Forelimb muscle (tissue), 1 donor: Measurements from ENCODE around the gene FXYD7. TPM values are rescaled to one million over a fixed set of nuclear protein-coding genes. Genes with fewer than 3 reads are reported as not detected.
"Not testable (repeated sequence)": the region's sequence is repeated elsewhere in the genome, so short reads cannot be mapped to it uniquely, and the experiment has no call there.

ENCODE experiments used
- DNase-seq: peaks from one replicate; pipeline ENCODE4 v3.0.0-alpha.2; 2013; ENCODE audit warnings: low read depth
- polyA plus RNA-seq: library from polyadenylated mRNA; unstranded; fragments of 120-200 nt; gene quantifications from one replicate; pipeline ENCODE4 v1.2.1, GENCODE V29; 2013; ENCODE audit not compliant: insufficient read length

FXYD7 gene, protein sequence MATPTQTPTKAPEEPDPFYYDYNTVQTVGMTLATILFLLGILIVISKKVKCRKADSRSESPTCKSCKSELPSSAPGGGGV
- polyA plus RNA-seq: 1.0 TPM

DNA sequence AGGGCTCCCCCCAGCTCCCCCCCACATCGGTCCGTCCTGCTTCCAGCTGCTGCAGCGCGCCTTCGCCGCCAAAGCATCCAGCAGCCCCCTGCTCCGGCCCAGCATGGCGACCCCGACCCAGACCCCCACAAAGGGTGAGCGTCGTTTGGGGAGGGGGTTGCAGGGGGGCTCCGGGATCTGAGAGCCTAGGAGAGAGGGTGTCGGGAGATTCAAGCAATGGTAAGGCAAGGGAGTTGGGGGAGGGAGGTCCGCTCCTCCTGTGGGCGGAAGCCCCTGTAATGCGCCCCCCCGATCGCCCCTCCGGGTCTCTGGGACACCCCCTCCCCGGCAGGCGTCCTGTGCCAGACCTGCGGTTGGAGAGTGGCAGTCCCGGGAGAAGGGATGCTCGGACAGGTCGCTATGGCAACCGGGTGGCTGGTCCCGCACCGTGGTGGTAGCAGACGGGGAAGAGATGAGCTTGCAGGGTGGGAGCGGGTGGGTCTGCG is at the start of gene FXYD7:
TSS of gene FXYD7 (plus strand) at position 25 of the 485 bp plus-strand sequence. CDS start at position 104, 79 bp downstream.
- DNase-seq: no peak

DNA sequence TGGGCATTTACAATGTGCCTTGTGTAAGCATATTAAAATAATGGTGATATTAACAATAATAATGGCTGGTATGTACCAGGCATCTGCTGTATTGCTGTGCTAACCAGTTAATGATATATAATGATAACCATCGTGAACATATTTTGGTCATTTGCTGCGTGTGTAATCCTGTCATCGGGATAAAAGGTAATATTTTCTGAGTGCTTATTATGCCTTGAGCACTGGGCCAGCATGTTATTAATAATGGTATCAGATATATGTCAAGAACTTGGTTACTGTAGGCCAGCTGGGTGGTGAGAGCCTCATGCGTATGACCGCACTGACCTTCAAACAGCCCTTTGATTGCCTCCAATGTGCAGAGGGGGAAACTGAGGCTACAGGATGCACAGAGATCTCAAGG is 49.6 kb upstream of the FXYD7 start:
- DNase-seq: no peak

DNA sequence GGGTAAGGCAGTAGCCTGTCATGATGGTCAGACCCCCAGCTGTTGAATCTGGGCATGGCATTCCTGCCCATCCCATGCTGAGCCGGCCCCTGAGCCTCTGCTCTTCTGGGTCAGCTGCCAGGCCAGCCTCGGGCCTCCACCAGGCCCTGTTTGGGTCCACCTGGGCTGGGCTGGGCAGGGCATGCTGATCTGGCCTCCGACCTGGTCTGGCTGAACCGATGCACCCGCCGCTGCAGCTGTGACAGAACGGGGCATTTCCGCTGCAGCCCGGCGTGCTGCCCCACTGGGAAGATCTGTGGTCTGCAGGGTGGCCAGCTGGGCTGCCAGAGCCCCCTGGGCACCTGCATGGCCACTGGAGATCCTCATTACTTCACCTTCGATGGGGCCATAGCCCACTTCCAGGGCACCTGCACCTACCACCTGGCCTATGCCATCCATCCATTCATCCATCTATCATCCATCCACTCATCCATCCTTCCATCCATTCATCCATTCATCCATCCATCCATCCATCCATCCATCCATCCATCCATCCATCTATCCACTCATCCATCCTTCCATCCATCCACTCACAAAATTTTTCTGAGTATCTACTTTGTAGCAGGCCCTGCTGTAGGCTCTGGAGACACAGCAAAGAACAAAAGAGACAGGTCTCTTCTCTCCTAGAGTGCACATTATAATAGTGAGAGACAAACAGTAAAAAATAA is 49.0 kb upstream of the FXYD7 start:
- DNase-seq: no peak

- no peak for DNase-seq
Measured at GRCh38 chr19:35094656-35095055, 48.4 kb upstream of the FXYD7 start.

GRCh38 chr19:35095667-35096368 is 47.2 kb upstream of the FXYD7 start:
- DNase-seq: no peak

GRCh38 chr19:35098413-35099049 is 44.5 kb upstream of the FXYD7 start:
- no peak for DNase-seq

GRCh38 chr19:35099155-35099896 is 43.7 kb upstream of the FXYD7 start:
- no peak for DNase-seq

GRCh38 chr19:35099897-35100275 is 43.2 kb upstream of the FXYD7 start:
- no peak for DNase-seq

- no peak for DNase-seq
Measured at GRCh38 chr19:35100588-35101533, 42.2 kb upstream of the FXYD7 start.

GRCh38 chr19:35101949-35102348 is 41.1 kb upstream of the FXYD7 start:
- DNase-seq: not testable (repeated sequence)

GRCh38 chr19:35103614-35104013 is 39.4 kb upstream of the FXYD7 start:
- DNase-seq: not testable (repeated sequence)

DNA sequence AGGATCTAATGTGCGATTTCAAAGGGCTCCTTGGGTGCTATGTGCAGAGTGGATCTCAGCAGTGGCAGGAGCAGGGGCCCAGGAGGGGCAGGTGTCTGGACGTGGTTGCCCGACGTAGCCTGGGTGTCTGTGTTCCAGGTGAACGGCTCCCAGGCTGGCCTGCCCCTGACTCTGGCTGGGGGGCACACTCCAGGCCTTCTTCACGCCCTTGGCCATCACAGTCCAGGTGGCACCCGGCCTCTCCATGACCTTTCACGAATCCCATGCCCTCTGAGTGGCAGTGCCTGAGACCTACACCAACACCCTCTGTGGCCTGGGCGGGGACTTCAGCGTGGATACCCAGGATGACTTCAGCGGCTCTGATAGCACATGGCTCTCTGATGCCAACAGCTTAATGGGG is 38.7 kb upstream of the FXYD7 start:
- no peak for DNase-seq

- DNase-seq: no peak
Measured at GRCh38 chr19:35105047-35105410, 38.0 kb upstream of the FXYD7 start.

- no peak for DNase-seq
Measured at GRCh38 chr19:35105411-35106290, 37.4 kb upstream of the FXYD7 start.

DNA sequence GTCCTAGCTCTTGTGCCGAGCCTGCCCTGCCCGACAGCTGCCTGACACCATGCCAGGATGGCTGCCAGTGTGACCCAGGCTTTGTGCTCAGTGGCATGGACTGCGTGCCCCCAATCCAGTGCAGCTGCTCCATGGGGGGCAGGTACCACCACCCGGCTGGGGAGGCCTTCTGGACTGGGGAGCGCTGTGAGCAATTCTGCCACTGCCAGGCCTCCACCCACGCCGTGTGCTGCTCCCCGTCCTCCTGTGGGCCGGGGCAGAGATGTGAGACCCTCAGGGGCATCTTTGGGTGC is 36.8 kb upstream of the FXYD7 start:
- no peak for DNase-seq

GRCh38 chr19:35106898-35107541 is 36.0 kb upstream of the FXYD7 start:
- DNase-seq: no peak

DNA sequence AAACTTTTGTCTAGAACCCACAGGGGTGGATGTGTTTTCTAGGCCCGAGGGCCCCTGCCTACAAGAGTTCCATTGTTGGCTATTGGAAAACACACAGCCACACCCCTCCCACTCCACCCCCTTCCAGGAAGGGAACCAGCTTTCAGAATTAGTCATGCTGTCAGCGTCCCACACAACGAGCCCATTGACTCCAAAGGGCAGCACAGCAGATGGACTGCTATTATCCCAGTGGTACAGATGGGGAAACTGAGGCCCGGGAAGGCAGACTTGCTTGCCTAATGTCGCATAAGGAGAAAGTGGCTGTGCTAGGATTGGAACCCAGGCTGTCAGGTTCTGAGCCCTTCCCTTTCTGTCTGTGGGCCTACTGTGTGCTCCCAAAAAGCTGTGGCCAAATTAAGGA is 35.5 kb upstream of the FXYD7 start:
- no peak for DNase-seq

DNA sequence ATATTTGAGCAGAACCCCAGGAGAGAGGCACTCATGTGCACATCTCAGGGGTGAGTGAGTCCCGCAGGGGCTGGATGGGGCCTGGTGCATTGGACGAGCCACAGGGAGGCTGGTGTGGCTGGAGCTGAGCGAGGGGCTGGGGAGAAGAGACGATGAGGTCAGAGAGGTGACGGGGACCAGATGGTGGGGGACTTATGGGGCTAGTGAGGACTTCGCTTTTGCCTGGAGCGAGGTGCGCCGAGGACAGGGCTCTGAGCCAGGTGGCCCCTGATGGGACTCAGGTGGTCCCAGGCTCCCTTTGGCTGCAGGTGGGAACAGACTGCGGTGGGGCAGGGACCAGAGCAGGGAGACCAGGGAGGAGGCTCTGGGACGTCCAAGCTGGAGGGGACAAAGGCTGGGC is 34.3 kb upstream of the FXYD7 start:
- DNase-seq: no peak

- DNase-seq: no peak
Measured at GRCh38 chr19:35109395-35110112, 33.5 kb upstream of the FXYD7 start.
